GM12875 (cell line): ENCODE results near the gene RRM1.

Source experiments
- H3K4me3 ChIP-seq: one replicate; pipeline ENCODE4 v1.5.1; 2011; ENCODE audit warnings: low read depth, low read length, control low read depth
- CTCF ChIP-seq: IDR thresholded peaks from 2 replicates; pipeline ENCODE4 v1.5.1; 2011; ENCODE audit warnings: low read depth, mild to moderate bottlenecking, control low read depth, inconsistent platforms, low read length, moderate library complexity, borderline replicate concordance; ENCODE audit not compliant: insufficient read depth

The RRM1 gene

GRCh38 chr11:4093519-4094347 is 866 bp upstream of the RRM1 start:
- no peak for TF ChIP-seq CTCF
- H3K4me3 ChIP-seq = peak overlapping the region; percentile 96

- H3K4me3 ChIP-seq = peak overlapping the region; percentile 96
- TF ChIP-seq CTCF = no peak
Observed at GRCh38 chr11:4095509-4096230, 1.1 kb downstream of the RRM1 start.

GRCh38 chr11:4098026-4098621 is 3.5 kb downstream of the RRM1 start:
- H3K4me3 ChIP-seq = no peak overlapping the region

GRCh38 chr11:4102711-4103110 is 8.1 kb downstream of the RRM1 start:
- H3K4me3 ChIP-seq = no peak overlapping the region

More at GRCh38 chr11:4098026-4098621, 3.5 kb downstream of the RRM1 start:
- TF ChIP-seq CTCF = no peak

GRCh38 chr11:4103269-4103668 is 8.7 kb downstream of the RRM1 start:
- no peak for TF ChIP-seq CTCF

More at GRCh38 chr11:4102711-4103110, 8.1 kb downstream of the RRM1 start:
- TF ChIP-seq CTCF = no peak

GRCh38 chr11:4105916-4106315 is 11.3 kb downstream of the RRM1 start:
- no peak overlapping the region for H3K4me3 ChIP-seq
- no peak for TF ChIP-seq CTCF

More at GRCh38 chr11:4103269-4103668, 8.7 kb downstream of the RRM1 start:
- H3K4me3 ChIP-seq = no peak overlapping the region
